HG03354 (cell line): Measurements from ENCODE around the gene RPA1.

Source experiments
- ATAC-seq: cut with Tn5 transposase; IDR thresholded peaks from one replicate; pipeline ENCODE4 v1.9.1; 2021; ENCODE audit warnings: mild to moderate bottlenecking; ENCODE audit not compliant: unreplicated experiment, poor library complexity, severe bottlenecking

Gene RPA1

DNA sequence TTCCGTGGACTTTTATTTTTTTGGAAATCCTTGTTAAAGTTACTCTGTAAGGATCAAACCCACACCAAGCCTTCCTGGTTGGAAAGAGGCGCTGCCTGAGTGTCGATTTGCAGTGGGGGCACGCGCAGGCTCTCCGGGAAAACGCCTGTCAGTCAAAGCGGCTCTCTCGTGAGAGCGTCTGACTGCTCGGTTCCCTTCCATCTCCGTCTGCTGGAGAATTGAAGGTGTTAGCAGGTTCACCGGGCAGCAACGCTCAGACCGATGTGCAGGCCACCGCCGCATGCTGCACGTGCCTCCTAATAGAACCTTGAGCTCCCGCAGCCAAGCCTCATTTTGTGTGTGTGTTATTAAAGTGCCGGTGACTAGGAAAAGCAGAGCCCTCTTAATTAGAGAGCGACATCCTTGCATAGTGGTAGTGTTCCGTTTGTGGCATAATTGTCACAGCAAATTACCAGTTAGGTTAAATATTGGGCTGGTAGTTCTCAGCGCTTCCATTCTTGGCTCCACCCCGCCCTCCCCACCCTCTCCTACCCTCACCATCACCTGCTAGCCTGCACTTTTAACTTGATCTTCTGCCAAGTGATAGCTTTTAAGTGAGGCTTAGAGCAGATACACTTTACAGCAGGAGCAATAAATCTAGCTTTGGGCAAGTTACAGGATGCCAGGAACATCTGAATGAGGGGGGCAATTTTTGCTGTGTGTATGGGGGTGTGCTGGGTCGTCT lies 75.5 kb downstream of the RPA1 start:
- ATAC-seq: no peak

DNA sequence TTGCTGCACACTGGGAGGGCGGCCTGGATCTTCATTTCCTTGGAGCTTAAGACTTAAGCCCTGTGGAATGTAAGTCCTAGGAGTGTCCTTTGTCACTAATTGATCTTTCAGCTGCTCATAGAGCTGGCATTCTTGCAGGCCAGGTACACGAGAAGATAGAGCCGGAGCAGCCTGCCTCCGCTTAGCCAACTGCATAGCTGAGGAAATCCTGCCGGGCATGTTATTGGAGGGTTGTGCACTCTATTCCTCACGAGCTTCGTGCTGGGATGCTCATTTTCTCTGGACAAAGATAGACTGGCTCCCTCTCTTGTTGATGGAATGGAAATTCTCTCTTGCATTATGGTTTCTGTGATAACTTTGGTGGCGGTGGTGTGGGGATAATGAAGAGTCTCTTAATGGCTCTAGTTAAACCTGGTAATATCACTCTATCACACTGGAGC lies 76.9 kb downstream of the RPA1 start:
- no peak for ATAC-seq

DNA sequence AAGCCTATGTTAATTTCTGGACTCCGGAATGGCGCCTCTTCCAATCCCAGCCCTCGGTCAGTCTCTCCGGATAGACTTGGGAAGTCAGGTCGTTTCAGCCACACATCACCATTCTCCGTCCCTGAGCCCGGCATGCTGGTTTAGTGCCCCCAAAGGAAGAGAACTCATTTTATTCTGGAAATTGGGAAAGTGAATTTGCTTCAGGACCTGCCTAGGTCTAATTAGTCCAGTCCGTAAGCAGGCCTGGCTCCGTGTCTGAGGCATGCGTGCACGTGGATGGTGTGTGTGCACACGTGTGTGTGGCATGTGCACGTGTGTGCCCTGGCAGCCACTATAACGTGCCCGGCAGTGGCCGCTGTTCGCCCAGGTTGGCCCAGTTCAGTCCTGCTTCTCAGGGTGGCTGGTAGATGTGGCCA lies 77.4 kb downstream of the RPA1 start:
- ATAC-seq: no peak

DNA sequence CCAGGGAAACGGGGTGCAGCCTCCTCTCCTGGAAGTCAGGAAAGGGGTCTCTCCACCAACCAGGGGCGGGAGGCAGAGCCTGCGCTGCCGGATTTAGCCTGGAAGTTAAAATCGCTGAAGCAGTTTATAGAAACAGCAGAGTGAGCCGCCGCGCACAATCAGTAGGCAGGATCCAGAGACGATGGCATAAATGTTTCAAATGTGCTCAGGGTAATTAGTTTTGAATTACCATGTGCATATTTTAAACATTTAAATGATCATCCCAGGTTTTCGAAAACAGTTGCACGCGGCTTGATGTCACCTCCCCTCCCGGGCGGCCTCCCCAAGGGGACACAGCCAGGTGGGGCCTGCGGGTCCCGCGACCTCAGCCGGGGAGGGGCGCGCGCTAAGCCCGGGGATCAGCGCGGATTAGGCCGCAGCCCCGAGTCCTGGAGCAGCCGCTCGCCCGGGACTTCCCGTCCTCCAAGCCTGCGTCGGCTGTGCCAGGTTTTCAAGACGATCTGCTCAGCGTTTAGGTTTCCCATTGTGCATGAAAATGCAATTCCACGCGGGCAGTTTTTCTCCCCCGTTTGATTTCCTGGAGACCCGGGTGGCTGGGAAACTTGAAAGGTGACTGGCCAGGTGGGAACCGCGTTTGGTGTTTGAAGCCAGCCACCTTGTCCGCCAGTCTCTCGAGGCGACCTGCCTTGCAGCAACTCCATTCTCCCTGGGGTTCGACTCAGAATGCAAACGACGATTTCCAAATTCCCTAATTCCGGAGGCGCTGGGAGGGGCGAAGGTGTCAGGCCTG lies 78.3 kb downstream of the RPA1 start:
- ATAC-seq: no peak

DNA sequence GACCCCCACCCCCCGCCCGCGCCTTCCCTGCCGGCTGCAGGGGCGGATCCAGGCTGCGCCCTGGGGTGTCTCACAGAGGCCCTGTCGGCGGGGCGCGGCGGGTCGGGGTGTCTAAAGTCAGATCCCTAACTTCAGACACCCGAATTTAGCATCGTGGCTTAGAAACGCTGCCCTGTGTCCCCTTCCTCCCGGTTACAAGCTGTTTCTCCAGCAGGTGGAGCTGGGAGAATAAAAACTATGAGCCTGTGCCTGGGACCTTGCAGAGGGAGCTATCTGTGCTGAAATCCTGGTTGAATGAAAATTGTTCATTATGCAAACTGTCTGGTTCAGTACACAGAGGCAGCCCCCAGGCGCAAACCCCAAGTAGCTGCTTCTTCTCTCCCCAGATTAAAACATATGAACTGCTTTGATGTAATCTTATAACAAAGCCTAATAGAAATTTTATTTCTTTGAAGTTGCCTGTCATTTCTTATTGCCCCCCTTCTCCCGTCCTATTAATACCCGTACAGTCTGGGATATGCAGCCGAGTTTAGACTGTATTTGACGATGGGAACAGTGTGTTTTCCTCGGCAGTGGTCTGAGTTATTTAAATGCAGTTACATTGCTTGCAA lies 79.0 kb downstream of the RPA1 start:
- no peak for ATAC-seq

DNA sequence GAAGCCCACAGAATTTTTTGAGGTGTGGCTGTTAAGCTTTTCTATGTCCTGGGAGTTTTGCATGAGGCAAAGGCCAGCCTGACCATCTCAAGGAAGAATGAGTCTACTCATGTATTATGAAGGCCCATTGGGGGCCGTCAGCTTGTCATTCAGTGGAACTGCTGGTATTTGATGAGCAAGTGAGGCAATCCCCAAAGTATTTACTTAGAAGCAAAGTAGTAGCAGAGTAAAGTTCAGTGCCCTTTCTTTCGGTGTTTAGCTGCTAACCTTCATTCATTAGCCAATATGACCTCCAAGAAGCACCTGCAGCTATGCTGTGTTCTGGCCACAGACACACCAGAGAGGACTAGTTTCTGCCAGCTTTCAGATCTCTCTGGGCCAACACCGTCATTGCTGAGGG lies 80.2 kb downstream of the RPA1 start:
- no peak for ATAC-seq

DNA sequence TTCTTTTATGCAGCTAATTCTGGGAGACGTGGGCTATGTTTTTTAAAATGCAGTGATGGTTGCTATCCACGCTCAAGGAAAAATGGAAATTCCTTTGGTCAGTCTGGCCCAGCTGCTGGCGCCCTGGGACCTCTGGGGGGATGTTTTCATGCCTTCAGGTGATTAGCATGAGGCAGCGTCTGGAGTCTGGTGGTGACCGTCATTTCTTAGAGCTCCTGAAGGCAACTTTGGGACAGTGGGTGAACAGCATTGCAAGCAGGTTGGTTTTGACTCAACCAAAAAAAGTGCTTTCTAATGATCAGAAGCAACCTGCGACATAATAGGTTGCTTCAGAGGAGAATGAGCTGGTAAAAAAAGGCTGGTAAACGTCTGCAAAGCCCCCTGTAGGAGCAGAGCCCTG lies 82.3 kb downstream of the RPA1 start:
- ATAC-seq: no peak

DNA sequence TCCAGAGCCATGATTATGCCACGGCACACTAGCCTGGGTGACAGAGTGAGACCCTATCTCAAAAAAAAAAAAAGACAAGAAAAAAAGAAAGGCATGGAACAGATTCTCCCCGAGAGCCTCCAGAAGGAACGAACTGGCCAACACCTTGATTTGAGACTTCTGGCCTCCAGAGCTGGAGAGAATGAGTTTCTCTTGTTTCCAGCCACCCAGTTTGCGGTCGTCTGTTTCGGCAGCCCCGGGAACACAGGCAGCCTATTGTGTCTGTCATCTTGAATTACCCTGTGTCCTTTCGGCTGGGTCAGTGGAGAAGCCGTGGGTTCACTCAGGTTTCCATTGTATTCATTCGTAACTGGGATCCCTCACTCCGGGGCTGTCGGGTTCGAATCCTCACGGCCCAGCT lies 83.9 kb downstream of the RPA1 start:
- no peak for ATAC-seq

DNA sequence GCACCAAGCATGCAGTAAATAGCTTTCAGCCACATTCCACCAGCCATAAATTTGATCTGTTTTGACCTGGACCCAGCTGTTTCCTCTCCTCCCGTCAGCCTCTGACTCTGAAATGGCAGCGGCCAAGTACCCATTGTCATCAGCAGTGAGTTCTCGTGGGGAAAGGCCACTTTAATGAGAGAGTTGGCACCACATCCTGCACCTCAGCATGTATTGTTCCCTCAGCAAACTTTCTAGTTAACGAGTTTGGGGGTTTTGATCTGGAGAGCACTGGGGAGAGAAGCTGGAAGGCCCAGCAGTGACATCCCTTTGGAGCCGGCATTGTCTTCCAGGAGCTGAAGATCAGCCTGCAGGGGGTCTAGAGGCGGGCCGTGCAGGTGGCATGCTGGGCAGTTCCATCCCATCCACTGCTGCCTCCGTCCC lies 84.9 kb downstream of the RPA1 start:
- ATAC-seq: no peak

DNA sequence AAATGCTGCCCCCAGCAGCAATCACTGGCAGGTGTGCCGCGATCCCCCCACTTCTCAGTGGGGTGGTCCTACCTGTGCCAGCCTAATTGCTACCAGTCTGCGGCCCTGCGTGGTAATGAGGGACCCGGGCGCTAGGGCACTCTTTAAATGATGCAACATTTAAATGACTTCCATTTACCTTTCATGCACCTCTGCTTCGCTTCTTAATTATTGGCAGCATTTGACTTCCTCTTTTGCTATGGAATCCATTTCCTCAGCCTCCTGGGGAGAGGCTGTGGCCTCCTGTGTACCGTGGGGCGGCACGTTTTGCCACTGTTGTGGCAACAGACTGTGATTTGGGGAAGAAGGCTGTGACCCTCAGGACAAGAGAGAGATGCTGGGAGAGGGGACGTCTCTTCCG lies 86.1 kb downstream of the RPA1 start:
- no peak for ATAC-seq

DNA sequence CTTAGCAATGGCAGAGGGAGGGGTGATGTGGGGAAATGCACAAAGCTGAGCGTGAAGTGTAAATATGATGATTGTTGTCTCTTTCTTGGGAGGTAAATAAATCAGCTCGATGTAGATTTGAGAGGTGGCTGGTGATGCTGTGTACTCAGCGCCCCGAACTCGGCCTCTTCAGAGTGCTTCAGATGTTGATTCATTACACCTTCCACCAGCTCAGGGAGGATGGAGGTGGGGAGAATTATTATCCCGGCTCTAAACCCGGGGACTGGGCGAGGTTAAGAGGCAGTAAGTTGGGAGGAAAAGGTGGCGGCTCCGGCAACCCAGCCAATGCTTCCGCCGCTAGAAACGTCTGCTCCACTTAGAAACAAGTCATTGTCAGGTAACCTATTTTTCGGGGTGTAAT lies 86.5 kb downstream of the RPA1 start:
- no peak for ATAC-seq

DNA sequence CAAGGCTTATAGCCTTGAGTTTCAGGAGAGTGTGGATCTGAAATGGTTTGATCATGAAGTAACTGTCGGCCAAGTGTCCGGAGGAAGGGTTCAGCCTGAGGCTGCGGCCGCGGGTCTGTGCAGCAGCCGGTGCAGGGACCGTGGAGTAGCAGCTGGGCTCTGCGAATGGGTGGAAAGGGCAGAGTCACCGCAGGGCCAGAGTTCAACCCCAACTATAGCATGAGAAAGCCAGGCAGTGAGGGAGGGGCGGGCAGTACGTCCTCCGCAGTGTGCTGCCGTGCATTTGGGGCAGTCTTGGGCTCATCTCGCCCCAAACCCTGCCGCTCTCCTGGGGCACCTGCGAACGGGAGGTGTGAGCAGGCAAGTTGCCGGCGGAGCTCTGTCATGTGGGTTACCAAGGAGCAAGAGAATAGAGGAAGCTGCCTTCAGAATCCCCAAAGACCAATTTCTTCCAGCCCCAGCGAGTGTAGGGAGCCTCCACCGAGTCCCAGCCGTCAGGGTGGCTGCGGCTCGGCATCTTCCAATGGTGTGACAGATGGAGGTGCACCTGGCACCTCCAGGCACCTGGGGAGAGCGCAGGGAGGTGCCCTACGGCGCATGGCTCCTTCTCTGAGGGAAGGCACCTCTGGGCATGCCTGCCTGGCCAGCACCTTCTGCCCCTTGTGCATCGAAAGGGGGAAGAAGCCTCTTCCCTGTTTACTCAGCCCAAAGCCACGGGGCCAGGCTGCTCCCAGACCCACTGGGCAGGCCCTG lies 87.3 kb downstream of the RPA1 start:
- no peak for ATAC-seq

DNA sequence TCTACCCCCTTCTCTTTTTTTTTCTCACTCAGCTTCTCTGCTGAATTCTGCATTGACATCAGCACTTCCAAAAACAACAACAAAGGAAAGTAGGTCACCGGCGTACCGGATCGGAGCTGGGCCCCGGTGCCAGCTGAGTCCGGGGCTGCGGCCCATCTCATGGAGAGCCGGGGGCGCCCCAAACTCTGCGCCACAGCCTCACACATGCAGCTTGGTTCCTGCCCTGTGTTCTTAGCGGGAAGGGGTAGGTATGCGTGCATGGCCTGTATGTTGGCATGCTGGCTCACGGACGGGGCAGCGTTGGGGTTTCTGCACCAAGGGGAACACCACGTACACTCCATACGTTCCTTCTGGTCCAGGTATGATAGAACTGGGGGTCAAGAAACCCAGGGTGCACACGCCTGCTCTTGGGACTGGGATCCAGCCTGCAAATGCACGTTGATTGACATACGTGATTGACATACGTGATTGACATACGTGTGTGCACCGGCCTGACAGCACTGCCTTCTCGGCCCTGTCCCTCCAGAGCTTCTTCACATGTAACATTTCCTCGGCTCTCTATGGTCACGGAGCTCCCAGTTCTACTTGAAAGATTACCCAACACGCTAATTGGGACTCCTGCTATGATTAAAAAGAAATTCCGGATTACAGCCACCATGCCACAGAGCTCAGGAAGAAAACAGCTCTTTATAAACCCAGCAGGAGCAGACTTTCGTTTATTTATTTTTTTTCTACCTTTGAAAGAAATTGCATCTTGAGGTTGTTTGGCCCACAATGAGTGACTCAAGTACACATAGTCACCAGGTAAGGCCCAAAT lies 88.7 kb downstream of the RPA1 start:
- no peak for ATAC-seq

DNA sequence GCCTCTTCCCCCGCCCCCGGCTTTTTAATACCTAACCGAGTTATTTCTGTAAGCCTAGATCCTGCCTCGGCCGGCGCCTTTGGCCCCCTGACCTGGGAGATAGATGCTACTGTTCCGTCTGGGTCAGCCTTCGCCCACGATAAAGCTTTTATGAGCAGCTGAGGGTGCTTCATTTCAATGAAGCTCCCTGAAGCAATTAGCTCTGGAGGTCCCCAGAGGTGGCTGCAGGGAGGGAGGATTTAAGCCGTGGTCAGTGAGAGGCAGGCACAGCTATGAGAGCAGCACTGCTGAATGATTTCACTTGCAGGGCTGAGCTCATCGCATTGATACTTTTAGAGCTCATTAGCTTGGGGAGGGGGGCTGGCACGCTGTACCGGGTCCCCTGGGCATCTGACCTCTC lies 89.4 kb downstream of the RPA1 start:
- no peak for ATAC-seq

DNA sequence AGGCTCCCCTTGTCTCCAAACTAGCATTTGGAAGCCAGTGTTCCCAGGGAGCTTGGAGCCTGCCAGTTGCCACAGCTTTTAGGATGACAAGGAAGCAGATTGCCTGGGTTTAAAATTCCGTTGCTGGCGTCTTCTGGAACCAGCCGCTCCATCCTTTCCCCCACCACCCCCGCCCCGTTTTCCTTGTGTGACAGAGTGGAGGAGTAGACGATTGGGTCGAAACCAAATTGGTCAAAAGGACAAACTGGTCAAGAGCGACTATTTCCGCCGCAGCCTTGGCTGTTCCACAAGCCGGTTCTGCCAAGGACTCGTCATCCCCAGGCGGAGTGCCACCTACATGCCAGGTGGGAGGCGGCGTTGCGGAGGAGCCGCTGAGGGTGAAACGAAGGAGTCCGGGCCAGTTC lies 91.1 kb downstream of the RPA1 start:
- ATAC-seq: no peak

DNA sequence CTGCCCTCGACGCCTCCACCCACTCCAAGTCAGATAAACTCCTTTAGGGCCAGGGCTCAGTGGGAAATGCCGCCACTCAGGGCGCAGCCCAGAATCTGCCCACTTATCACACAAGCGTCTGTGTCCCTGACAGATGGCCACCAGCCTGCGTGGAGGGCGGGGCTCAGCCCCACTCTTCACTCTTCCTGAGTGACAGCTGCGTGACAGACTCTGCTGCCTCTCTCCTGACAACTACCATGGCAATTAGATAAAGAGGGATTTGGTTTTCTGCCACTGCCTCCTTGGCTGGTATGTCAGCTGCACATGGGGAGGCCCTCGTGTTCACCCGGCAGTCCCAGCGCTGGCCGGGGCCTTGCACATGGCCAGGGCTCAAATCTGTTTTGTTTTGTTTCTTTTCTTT lies 99.2 kb downstream of the RPA1 start:
- no peak for ATAC-seq

DNA sequence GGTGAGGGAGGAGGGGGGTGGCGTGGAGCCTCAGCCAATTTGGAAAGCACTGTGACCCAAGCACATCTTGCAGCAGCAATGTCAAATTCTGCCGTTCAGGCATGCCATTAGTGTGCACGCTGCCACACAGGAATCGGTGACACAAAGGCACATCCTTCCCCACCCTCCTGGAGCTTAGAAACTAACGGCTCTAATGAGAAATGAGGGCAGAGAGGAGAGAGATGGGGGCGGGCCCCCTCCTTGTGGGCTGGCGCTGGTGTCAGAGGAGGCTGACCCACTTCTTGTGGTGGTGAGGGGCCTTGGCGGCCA lies 100.5 kb downstream of the RPA1 start:
- no peak for ATAC-seq

DNA sequence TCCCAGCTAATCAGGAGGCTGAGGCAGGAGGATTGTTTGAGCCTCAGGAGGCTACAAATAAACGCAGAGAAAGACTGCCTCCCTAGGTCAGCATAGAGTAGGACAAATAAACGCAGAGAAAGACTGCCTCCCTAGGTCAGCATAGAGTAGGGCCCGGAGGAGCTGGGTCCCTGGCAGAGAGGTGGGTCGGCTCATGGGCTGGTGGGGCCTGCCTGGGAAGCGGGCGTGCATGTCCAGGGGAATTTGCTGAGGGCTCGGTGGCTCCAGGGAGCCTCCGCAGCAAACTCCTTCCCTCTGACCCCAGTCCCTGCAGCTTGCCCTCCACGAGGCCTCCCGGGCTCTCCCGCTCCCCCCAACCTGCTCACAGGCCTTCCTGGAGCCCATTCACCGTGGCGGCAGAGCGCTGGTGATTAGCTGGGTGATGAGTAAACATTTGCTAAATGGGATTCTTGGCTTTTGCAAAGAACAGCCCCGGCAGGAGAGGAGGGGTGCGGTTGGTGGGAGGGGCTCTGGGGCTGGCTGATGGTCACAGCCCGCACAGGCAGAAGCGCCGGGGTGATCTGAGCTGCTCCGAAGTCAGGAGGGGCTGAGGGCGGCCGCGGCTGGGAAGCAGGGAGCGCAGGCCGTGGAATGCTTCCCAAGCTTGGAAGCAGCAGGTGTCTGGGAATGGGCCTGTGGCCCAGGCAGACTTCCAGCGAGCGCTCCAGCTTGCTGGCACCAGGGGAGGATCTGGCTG lies 102.2 kb downstream of the RPA1 start:
- no peak for ATAC-seq
